HEK293T (cell line): Measurements from ENCODE around the gene ADCY9.
"Not testable (repeated sequence)": the region's sequence is repeated elsewhere in the genome, so short reads cannot be mapped to it uniquely, and the experiment has no call there.

ENCODE experiments used
- CTCF ChIA-PET: fragments of 350-600 bp; formaldehyde crosslinking; extraction: SDS; loops from one replicate; lab custom pipeline; 2021; ENCODE audit warnings: antibody characterized with exemption, inconsistent platforms; lab: Yijun Ruan, JAX
- POLR2A ChIA-PET: fragments of 350-600 bp; formaldehyde crosslinking; extraction: SDS; loops from one replicate; lab custom pipeline; 2020; ENCODE audit warnings: antibody characterized with exemption, inconsistent platforms; lab: Yijun Ruan, JAX
- DNase-seq: peaks from one replicate; pipeline ENCODE4 v3.0.0; 2012; ENCODE audit warnings: mixed read lengths; ENCODE audit errors: extremely low spot score
- ARNT ChIP-seq: fragments of 450-650 bp; IDR thresholded peaks from 2 replicates; pipeline ENCODE4 v1.6.1; 2017; ENCODE audit warnings: mild to moderate bottlenecking
- BHLHE40 ChIP-seq: fragments of 450-650 bp; IDR thresholded peaks from 2 replicates; pipeline ENCODE4 v1.6.1; 2016; ENCODE audit warnings: mild to moderate bottlenecking, moderate library complexity, borderline replicate concordance
- CTBP1 ChIP-seq: fragments of 450-650 bp; IDR thresholded peaks from 2 replicates; pipeline ENCODE4 v1.6.1; 2016; ENCODE audit warnings: borderline replicate concordance
- ELF4 ChIP-seq: fragments of 450-650 bp; IDR thresholded peaks from 2 replicates; pipeline ENCODE4 v1.6.1; 2017; ENCODE audit warnings: antibody characterized with exemption
- FOXA1 ChIP-seq: fragments of 450-650 bp; IDR thresholded peaks from 2 replicates; pipeline ENCODE4 v1.6.1; 2016; ENCODE audit warnings: mild to moderate bottlenecking
- FOXK2 ChIP-seq: fragments of 450-650 bp; IDR thresholded peaks from 2 replicates; pipeline ENCODE4 v1.6.1; 2016; ENCODE audit warnings: mild to moderate bottlenecking
- FOXM1 ChIP-seq: fragments of 450-650 bp; IDR thresholded peaks from 2 replicates; pipeline ENCODE4 v1.6.1; 2017; ENCODE audit warnings: mild to moderate bottlenecking, borderline replicate concordance
- HDGF ChIP-seq: fragments of 450-650 bp; IDR thresholded peaks from 2 replicates; pipeline ENCODE4 v1.6.1; 2017; ENCODE audit warnings: antibody characterized with exemption, borderline replicate concordance
- L3MBTL2 ChIP-seq: fragments of 450-650 bp; conservative IDR thresholded peaks from 2 replicates; pipeline ENCODE4 v1.6.1; 2016; ENCODE audit warnings: mild to moderate bottlenecking
- LEF1 ChIP-seq: fragments of 450-650 bp; IDR thresholded peaks from 2 replicates; pipeline ENCODE4 v1.6.1; 2017; ENCODE audit warnings: mild to moderate bottlenecking, borderline replicate concordance
- NFRKB ChIP-seq: fragments of 450-650 bp; IDR thresholded peaks from 2 replicates; pipeline ENCODE4 v1.6.1; 2016; ENCODE audit warnings: mild to moderate bottlenecking, moderate library complexity
- SP1 ChIP-seq: fragments of 450-650 bp; IDR thresholded peaks from 2 replicates; pipeline ENCODE4 v1.6.1; 2017
- SUZ12 ChIP-seq: fragments of 450-650 bp; IDR thresholded peaks from 2 replicates; pipeline ENCODE4 v1.6.1; 2016; ENCODE audit warnings: mild to moderate bottlenecking
- TARDBP ChIP-seq: fragments of 450-650 bp; IDR thresholded peaks from 2 replicates; pipeline ENCODE4 v1.6.1; 2016
- ZNF384 ChIP-seq: fragments of 450-650 bp; IDR thresholded peaks from 2 replicates; pipeline ENCODE4 v1.6.1; 2016
- TF ChIP-seq, protein P1 (sequence below): fragments of 450-650 bp; IDR thresholded peaks from 2 replicates; pipeline ENCODE4 v1.6.1; 2016

The ADCY9 gene

DNA sequence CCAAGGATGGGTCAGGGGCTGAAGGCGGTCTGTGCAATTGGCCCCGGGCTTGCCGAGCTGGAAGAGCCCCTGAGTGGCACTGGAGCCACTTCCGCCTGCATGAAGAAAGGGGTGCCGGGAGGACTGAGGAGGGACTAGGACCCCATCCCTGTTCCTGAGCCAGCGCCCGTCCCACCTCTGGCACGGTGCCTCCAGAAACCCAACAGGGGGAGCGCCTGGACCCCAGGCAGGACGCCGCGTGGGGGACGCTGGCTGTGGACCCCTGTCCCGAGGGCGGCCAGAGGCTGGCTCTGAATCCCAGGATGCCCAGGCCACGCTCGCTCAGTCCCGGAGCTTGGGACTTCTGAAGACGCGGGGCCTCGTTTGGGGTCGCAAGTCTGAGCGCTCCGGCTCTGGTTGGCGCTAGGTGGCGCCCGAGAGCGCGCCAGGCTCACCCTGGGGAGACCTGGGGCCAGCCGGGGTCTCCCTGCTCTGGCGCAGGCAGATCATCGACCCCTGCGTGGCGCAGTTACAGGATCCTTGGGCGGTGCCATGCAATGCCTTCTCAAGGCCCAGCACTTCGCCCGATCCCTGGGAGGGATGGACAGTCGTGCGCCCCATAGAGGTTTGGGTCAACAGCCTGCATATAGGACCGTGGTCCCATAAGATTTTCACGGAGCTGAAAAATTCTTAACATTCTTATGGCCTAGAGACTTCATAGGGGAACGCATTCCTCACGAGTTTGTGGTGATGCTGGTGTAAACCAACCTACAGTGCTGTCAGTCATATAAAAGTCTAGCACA lies 177.2 kb downstream of the ADCY9 start:
- no peak for TF ChIP-seq LEF1
- TF ChIP-seq, protein P1, sequence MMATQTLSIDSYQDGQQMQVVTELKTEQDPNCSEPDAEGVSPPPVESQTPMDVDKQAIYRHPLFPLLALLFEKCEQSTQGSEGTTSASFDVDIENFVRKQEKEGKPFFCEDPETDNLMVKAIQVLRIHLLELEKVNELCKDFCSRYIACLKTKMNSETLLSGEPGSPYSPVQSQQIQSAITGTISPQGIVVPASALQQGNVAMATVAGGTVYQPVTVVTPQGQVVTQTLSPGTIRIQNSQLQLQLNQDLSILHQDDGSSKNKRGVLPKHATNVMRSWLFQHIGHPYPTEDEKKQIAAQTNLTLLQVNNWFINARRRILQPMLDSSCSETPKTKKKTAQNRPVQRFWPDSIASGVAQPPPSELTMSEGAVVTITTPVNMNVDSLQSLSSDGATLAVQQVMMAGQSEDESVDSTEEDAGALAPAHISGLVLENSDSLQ, result peak; percentile 35; the same call in 1 of the 2 replicates
- ChIA-PET POLR2A (no interaction called here), CTCF (interaction anchor here (0.6 to 1.9 kb wide), 10 partner anchors 9 to 610 kb away, joined by 3 to 7 read pairs (median 4); no protein-coding TSS in a partner anchor)
- peak; percentile 86 for DNase-seq

DNA sequence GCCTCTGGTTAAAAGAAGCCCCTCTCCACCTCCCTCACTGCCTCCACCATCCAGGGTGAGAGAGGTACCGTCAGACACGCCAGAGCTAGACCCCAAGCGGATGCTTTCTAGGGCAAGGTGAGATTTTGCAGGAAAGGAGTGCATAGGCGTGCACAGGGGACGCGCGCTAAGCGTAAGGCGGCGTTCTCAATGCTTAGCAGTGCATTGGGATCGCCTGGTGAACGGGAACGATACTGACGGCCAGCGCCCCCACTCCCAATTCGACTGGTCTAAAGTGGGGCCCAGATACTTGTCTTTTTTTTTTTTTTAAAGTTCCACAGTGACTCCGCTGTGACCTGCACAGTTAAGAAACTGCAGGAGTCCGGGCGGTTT lies 177.8 kb downstream of the ADCY9 start:
- POLR2A ChIA-PET, result no interaction called here

DNA sequence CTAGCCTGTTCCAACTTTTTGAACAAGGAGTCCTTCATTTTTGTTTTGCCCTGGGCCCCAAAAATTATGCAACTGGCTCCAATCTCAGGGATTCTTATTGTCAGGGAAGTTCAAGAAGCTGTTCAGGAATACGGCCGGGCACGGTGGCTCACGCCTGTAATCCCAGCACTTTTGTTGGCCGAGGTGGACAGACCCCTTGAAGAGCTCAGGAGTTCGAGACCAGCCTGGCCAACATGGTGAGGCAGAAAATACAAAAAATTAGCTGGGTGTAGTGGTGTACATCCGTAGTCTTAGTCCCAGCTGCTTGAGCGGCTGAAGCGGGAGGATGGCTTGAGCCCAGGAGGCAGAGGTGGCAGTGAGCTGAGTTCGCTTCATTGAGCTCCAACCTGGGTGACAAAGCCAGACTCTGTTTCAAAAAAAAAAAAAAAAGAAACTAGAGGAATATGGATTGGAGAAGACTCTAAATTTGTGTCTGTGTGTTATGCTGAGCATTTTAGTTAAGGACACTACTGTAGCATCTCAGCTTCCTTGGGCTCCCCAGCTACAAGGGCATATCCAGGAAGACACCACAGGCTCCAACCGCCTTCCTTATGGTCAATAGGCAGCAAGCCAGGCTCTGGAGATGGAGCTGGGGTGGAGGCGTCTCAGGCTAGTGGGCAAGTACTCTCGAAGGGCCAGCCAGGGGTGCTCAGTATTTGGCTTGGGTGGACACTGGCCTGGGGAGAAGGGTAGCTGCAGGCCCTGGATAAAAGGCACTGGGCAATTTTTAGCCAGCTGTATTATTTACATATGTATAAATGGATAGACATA lies 179.0 kb downstream of the ADCY9 start:
- no peak for TF ChIP-seq SP1
- no peak for TF ChIP-seq CTBP1
- no peak for TF ChIP-seq ARNT
- TF ChIP-seq BHLHE40, result no peak
- TF ChIP-seq LEF1, result no peak
- TF ChIP-seq HDGF, result no peak
- TF ChIP-seq FOXA1, result no peak
- TF ChIP-seq ELF4, result no peak
- no peak for TF ChIP-seq SUZ12
- ChIA-PET POLR2A (no interaction called here), CTCF (no interaction called here)
- no peak for DNase-seq

More for the DNA sequence above, 177.8 kb downstream of the ADCY9 start:
- TF ChIP-seq CTBP1 (no peak), HDGF (no peak), ARNT (no peak), LEF1 (no peak), TARDBP (no peak), FOXK2 (no peak), L3MBTL2 (no peak), ELF4 (no peak), NFRKB (no peak), FOXM1 (no peak), BHLHE40 (no peak)
- no peak for DNase-seq
- CTCF ChIA-PET, result interaction anchor here (0.7 to 1.9 kb wide), 5 partner anchors 12 to 610 kb away, joined by 3 to 7 read pairs (median 4); no protein-coding TSS in a partner anchor

- CTCF ChIA-PET, result no interaction called here
- POLR2A ChIA-PET, result no interaction called here
- TF ChIP-seq FOXK2 (no peak), HDGF (no peak)
- no peak for DNase-seq
Observed at GRCh38 chr16:3935921-3936320, 180.3 kb downstream of the ADCY9 start.

- TF ChIP-seq FOXM1 (no peak), TARDBP (no peak), ARNT (no peak), L3MBTL2 (no peak), HDGF (no peak), ZNF384 (no peak), ELF4 (no peak), FOXA1 (no peak), BHLHE40 (no peak), SP1 (no peak), LEF1 (no peak), FOXK2 (no peak), NFRKB (no peak)
- TF ChIP-seq, protein P1, result no peak
- POLR2A ChIA-PET, result no interaction called here
- no peak for DNase-seq
- CTCF ChIA-PET, result no interaction called here
Observed at GRCh38 chr16:3934491-3935181, 181.6 kb downstream of the ADCY9 start.

- CTCF ChIA-PET, POLR2A ChIA-PET, DNase-seq: not testable (repeated sequence)
Observed at GRCh38 chr16:3927147-3927546, 189.1 kb downstream of the ADCY9 start.

- ChIA-PET POLR2A (no interaction called here), CTCF (no interaction called here)
- DNase-seq, result no peak
- TF ChIP-seq FOXK2 (no peak), HDGF (no peak), SUZ12 (no peak), ELF4 (no peak), L3MBTL2 (no peak), FOXA1 (no peak), ZNF384 (no peak), FOXM1 (no peak), ARNT (no peak), BHLHE40 (no peak)
- TF ChIP-seq, protein P1, result no peak
Observed at GRCh38 chr16:3924763-3925162, 191.5 kb downstream of the ADCY9 start.
